GM18517 (cell line): Measurements from ENCODE around the gene IL1R2.

Source experiments
- ATAC-seq: cut with Tn5 transposase; IDR thresholded peaks from one replicate; pipeline ENCODE4 v1.9.1; 2021; ENCODE audit warnings: mild to moderate bottlenecking, moderate library complexity; ENCODE audit not compliant: unreplicated experiment

Gene IL1R2, protein sequence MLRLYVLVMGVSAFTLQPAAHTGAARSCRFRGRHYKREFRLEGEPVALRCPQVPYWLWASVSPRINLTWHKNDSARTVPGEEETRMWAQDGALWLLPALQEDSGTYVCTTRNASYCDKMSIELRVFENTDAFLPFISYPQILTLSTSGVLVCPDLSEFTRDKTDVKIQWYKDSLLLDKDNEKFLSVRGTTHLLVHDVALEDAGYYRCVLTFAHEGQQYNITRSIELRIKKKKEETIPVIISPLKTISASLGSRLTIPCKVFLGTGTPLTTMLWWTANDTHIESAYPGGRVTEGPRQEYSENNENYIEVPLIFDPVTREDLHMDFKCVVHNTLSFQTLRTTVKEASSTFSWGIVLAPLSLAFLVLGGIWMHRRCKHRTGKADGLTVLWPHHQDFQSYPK

DNA sequence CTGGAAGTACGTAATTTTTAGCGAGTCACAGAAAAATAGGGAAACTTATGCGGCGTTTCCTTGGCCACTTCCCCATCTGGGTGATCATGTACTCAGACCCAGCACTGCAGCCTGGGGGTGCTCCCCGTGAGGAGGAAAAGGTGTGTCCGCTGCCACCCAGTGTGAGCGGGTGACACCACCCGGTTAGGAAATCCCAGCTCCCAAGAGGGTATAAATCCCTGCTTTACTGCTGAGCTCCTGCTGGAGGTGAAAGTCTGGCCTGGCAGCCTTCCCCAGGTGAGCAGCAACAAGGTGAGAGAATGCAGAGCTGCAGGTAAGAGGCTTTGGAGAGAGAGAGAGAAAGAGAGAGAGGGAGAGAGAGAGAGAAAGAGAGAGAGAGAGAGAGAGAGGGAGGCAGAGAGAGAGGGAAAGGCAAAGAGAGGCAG lies at the start of gene IL1R2:
IL1R2 (plus strand) TSS at position 240 of the 425 bp plus-strand sequence. CDS start 16,616 bp downstream, outside the sequence.
- ATAC-seq = no peak

DNA sequence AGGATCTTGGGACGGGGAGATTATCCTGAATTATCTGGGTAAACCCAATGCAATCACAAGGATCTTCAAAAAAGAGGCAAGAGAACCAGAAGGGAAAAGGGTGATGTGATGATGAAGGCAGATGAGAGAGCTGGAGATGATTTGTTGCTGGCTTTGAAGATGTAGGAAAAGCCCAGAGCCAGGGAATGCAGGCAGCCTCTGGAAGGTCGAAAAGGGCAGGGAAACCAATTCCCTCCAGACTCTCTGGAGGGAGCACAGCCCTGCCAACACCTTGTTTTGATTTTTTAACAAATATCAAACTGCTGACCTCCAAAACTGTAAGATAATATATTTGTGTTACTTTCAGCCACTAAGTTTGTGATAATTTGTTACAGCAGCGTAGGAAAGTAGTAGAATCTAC lies 48.9 kb upstream of the IL1R2 start:
- ATAC-seq = no peak

DNA sequence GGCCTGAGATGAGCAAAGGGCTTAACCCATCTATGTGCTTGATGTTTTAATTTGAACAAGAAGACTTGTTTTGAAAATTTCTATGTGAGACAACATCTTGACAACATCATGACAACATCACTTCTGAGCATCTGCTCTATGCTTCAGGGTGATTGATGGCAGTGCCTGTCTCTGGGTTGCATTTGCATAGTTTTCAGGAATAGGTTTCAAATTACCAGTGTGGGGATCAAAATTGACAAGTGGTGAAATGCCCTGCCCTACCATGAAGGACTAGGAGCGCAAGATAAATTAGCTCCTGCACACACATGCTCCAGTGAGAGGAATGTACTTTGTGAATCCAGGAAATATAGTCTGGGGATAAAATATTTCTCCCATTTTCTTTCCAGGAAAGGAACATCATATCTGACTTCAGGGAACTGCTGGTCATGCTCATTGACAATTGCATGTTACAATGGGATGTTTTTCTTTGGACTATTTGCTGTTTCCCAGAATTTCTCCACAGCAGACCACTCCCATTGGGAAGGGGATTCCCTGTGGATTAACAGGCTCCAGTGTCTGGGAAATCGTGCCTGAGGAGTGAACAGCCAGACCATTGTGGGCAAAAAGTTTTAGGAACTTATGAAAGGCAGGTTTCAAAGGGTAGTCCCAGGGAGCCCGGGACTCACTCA lies 45.3 kb upstream of the IL1R2 start:
- no peak for ATAC-seq

DNA sequence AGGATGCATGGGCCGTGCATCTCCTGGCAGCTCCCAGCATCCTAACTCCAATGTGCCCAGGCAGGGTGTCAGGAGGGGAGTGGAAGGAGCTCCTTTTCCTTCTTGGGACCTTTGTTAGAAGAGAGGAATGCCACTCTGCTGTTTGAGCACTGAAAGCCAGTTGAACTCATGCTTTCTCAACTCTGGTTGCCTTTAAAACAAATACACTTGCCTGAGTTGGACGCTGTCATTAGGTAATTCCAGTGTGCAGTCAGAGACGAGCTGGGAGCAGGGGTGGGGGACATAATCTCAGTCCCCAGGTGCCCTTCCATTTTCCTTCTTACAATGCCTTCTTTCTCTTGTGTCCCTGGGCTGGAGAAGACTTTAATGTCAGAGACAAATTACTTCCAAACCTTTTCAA lies 44.4 kb upstream of the IL1R2 start:
- ATAC-seq = no peak

DNA sequence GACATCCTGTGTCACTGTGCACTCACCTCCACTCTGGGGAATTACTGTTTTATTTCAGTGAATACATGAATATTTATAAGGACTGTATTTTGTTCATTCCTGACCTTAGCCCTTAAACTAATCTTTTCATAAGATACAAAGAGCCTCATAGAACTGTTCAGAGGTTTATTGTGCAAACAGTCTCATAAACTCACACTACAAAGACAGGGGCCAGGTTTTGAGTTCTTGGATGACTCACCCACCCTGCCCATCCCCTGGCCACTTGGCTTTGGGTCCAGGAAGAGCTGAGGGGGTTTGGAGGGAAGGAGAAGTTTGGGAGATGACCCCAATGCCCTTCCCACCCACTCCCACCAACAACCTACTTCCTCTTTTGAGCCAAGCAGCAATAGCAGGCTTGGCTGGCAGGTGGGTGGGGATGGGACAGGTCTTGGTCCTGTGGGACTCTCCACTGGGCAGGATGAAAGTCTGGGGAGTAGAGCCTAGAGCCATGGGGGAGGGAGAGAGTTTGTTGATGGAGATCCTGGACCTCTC lies 43.1 kb upstream of the IL1R2 start:
- no peak for ATAC-seq

DNA sequence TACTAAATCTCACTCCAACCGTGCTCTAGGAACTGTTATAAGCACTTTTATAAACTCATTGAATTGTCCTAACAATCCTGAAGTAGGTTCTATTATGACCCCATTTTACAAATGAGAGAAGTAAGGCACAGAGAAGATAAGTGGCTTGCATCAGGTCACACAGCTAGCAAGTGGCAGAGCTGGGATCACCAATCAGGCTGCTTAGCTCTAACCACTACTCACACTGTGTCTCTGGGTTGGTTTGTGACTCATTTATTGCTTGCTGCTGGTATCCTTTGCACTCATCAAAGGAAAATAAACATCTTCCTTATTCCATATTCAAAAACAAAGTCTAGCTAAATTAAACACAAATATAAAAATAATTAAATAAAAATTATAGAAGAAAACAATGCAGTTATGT lies 42.5 kb upstream of the IL1R2 start:
- ATAC-seq = no peak

DNA sequence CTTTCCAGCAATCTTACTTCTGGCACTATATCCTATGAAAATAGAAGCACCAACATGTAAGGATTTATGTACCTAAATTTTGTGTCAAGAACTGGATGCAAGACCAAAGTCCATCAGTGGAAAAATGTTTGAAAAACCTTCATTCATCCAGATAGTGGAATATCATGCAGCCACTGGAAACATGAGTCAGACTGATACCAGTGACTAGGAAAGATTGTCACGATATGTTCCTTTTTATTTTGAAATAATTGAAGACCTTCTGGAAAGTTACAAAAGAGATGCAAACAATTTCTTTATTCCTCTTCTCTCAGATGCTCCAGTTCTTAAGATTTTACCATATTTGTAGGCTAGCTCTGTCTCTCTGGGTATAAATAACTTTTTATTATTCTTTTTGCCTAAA lies 40.5 kb upstream of the IL1R2 start:
- ATAC-seq = no peak

DNA sequence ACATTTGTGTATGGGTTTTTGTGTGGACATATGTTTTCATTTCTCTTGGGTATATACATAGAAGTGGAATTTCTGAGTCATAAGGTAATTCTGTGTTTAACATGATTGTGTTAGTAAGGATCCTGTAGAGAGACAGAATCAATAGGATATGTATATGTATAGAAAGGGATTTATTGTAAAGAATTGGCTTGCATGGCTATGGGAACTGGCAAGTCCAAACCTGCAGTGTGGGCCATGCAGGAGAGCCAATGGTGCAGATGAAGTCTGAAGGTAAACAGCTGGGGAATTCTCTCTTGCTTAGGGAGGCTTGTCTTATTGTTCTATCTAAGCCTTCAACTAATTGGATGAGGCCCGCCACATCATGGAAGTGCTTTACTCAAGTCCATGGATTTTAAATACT lies 39.2 kb upstream of the IL1R2 start:
- ATAC-seq = no peak

DNA sequence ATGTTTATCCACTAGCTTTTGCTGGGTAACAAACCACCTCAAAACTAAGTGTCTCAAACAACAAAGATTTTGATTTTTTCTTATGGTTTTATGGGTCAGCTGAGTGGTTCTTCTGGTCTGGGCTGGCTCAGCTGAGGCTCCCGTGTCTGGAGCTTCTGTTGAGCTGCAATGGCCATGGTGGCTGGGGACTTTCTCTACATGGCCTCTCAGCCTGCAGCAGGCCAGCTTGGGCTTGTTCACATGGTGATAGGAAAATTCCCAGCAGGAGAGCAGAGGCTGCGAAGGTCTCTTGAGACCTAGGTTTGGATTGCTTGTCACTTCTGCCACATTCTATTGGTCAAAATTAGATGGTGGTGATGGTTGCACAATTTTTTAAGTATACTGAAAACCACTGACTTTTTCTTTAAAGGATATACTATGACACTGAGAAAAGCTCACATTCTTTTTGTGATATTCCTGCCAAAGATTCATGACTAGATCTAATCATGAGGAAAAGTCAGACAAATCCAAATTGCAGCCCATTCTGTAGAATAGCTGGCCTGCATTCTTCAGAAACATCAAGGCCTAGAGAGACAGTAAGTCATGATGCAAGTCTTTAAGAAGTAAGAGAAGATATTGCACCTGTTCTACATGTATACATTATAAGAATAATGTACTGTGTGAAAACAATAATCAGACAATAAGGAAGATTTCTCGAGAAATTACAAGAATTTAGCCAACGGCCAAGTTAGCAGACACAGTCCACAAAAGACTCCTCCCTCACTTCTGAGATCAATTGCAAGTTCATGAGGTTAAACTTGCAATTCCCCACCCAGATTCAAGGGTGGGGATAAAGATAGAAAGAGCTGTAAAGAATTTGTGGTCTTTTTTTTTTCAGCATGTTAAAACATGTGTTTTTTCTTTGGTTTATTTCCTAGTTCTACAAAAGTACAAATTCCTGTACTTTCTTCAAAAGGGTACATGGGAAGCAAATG lies 35.0 kb upstream of the IL1R2 start:
- ATAC-seq = no peak

DNA sequence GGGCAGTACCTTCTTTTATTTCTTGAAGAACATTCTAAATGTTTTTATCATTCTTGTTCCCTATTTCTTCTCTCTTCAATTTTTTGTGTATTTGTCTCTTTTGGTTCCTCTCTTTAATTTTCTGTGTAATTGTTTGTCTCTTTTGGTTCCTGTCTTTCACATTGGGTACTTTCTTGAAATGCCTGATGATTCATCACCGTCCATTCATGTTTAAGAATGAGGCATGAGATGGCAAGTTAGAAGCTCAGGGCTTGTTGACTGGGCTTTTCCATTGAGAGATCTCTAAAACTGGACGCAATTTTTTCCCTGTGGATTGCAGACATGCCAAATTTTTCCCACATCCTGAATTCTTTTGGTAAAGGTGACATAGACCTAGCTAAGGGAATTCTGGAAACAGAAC lies 33.7 kb upstream of the IL1R2 start:
- no peak for ATAC-seq

DNA sequence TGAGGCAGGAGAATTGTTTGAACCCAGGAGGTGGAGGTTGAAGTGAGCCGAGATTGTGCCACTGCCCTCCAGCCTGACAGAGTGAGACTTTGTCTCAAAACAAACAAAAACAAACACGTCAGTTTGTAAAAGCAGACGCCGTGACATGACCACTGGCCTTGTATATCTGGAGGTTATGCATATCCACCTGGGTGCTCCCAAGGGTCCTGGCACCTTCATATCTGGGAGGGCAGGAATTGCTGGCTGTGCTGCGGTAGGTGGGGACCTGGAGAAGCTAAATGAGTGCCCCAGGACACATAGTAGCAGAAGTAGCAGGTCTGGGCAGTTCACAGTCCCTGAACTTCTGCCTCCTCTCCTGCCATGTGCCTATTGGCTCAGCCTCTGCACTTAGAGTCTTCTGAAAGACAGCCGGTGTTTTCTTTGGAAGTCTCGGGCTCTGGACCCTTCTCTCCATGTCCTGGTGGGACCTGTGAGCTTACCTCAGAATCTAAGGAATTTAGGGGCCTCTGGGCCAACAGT lies 30.9 kb upstream of the IL1R2 start:
- no peak for ATAC-seq

DNA sequence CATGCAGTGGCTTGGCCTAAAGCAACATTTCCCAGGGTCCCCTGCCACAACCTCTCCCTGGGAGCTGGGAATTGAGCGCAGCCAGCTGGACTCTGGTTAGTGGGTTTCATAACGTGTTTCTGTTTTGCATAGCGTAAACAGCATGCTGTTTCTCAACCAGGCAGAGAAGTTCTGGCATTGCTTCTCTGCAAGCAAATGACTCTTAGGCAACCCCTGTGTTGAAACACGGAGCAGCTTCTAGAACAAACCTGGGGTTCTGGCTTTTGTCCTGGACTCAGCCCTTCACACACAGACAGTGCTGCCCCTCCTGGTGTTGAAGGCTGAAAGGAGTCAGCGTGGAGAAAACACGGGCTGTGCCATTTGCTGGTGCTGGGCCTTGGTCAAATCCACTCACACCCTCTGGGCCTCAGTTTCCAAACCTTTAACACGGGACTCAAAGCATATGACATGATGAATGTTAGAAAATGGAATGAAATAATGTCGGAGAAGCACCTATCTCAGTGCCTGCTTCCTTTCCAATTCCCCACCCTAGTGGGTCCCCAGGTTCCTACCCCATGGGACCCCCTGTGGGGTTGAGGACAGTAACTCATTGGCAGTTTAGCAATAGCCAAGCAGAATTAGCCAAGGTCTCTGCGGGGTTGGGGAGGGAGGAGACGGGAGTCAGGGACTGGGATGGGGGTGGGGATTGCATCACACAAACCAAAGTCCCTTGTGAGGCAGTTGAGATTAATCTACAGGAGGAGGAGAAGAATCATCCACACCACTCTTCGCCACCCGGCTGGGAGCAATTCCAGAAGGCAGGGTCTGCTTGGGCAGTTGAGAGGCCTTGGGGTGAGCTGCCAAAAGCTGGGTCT lies 30.2 kb upstream of the IL1R2 start:
- no peak for ATAC-seq

DNA sequence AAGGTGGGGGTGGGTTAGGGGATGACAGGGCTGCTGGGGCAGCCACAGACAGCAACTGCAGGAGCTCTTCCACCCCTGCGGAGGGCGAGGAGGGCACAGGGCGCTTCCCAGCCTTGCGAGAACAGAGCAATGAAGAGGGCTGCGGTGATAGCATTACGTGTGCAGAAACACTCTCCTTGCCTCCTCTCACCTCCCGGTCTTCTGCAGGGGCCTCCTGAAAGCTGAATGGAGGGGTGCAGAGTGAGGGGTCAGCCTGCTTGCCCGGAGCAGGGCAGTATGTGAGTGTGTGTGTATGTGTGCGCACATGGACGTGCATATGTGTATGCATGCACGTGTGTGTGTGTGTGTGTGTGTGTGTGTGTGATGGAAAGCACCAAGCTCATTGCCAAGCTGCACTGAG lies 29.5 kb upstream of the IL1R2 start:
- ATAC-seq = no peak

DNA sequence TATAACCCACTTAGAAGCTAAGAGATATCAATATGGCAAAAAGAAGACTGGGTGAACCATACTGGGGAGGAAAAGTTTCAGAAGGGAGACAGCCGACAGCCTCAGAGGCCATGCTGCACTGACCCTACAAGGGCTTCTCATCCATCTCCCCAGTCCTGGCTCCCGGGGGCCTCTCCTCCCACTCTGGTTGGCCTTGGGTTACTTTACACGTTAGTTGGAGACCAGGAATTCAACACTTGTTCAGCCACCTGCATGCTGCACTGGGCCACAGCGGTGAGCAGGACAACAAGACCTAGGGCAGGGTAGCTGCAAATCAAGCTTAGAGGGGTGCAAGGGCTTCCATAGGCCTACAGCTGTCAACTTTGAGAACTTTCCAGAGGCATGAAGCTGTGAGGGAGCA lies 28.6 kb upstream of the IL1R2 start:
- no peak for ATAC-seq

DNA sequence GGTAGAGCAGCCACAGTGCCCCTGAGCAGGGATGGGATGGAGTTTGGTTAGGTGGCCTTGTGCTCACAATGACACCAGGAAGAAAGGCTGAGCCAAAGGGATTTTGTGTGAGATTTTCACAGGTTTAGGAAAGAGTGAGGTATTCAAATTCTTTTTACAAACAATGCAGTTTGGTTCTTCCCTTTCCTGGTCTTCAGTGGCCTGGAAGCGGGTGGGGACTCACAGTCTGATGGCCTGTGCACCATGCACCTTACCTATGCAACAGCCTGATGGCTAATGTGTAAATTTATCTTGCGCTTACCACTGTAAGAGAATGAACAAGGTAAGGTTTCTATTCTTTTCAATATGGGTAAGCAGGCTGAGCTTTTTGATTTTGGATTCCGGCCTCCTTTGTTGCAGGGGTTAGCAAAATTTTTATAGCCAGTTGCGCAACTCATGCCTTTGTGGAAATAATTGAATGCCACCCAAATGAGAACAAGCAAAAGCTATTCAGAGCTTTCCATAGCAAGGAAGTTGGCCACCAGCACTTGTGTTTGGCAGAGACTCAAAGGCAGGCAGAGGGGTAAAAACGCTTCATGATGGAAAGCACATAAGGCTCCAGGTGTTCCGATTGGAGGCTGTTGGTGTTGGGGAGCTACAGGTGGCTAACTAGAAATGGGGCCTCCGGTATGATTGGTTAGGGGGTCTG lies 23.8 kb upstream of the IL1R2 start:
- ATAC-seq = no peak

DNA sequence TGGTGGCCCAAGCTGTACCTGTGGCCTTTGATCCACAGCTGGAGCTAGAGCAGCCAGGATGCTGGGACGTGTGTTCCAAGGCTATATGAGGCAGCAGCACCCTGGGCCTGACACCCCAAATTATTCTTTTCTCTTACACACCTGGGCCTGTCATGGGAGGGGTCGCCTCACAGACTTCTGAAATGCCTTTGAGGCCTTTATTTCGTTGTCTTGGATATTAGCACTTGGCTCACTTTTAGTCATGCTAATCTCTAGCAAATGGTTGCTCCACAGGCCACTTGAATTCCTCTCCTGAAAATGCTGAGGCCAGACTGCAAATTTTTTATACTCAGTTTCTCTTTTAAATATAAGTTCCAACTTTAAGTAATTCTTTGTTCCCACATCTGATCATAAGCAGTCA lies 22.0 kb upstream of the IL1R2 start:
- ATAC-seq = no peak

DNA sequence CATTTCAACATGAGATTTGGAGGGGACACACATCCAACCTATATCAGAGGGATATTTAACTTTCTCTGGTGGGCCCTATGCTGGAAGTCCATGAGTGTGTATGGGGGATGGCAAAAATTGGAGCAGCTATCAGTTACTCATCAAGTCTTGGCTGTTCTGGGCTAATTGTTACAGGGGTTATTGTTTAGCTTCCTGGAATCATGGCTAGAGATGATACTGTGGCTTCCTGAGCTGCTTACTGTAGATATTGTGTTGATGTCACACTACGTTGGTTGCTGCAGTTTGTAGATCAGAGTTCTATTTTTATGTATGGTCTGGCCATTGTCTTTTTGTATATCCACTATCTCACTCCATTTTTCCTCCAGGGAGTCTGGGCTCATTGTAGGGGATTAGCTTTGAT lies 20.9 kb upstream of the IL1R2 start:
- no peak for ATAC-seq

DNA sequence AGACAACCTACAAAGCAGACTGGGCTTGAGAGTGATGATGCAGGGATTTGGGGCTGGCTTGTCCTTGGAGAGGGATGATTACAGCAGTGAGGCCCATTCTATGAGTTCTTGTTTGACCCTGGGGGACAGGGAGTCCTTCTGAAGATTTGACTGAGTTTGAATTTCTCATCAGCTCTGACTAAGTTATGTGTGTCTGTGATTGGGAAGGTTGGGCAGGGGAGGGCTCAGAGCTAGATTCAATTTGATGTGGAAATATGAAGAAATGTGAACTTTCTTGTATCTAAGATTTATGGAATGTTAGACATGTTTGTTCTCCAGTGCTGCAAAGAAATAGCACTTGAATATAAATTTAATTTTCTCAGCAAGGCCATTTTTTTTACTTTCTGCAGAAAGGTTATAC lies 19.9 kb upstream of the IL1R2 start:
- ATAC-seq = no peak
